SIG-M5 treated with dmso at 0.1 percent for 504 hours (cell line): ENCODE data around the gene PTX4.
"Not testable (repeated sequence)": the region's sequence is repeated elsewhere in the genome, so short reads cannot be mapped to it uniquely, and the experiment has no call there.

Experiments used
- DNase-seq: peaks from one replicate; lab custom pipeline; 2025; ENCODE audit not compliant: unreplicated experiment; lab: John Stamatoyannopoulos, UW

PTX4 gene

GRCh38 chr16:1445518-1446203 lies 43.1 kb downstream of the PTX4 start:
- DNase-seq: no peak

GRCh38 chr16:1444730-1445517 lies 43.8 kb downstream of the PTX4 start:
- no peak for DNase-seq

DNA sequence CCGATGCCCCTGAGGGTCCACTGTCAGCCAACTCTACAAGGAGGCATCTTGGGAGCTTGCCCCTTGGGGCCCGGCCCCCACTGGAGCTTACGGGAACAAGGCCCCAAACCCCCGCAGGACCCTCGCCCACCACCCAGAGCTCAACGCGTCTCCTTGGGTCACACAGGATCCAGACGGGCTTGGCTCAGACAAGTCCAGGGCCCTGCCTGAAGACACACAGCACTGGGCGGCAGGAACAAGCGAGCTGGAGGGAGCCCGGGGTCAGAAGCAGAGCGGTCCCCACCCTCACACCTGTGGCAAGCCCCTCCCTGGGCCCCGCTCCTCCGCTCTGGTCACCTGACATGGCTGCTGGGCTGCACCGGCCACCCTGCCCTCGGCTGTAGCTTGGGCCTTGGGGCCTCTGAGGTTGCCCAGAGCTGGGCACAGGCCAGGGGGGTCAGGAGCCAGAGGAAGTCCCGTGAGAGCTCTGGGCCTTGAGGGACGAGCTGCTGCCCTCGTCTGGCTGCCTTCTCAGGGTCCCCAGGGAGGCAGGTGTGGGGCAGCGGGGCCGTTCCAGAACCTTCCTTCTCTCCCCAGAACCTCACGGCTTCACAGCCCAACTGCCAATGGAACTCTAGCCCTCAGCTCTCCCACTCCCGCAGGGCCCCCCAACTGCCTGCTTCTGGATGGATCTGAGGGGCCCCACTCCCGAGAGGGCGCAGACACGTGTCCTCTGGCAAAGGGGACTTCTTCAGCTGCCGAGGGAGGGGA lies 44.6 kb downstream of the PTX4 start, which contains the start of gene CCDC154:
TSS of gene CCDC154 (minus strand) at position 577 of the 750 bp plus-strand sequence. CDS start at position 343, 234 bp downstream.
- DNase-seq: no peak

- no peak for DNase-seq
Measured at GRCh38 chr16:1443403-1443973, 45.3 kb downstream of the PTX4 start.

DNA sequence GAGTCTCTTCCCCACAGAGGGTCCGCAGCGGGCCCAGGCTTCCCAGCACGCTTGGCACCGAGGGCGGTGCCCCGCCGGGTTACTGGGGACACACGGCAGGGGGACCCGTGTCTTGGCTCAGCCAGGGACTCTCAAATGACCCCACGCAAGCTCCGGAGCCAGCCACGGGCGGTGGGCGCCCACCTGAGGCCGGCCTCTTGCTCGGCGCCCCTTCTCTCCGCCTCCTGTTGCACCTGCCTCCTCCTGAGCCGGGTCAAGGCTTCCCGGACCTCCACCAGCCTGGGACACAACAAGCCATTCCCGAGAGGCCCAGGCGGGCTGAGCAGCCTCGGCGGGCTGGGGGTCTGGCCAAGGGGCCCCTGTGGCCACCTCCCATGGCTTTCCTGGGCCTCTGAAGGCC lies 46.0 kb downstream of the PTX4 start:
- no peak for DNase-seq

DNA sequence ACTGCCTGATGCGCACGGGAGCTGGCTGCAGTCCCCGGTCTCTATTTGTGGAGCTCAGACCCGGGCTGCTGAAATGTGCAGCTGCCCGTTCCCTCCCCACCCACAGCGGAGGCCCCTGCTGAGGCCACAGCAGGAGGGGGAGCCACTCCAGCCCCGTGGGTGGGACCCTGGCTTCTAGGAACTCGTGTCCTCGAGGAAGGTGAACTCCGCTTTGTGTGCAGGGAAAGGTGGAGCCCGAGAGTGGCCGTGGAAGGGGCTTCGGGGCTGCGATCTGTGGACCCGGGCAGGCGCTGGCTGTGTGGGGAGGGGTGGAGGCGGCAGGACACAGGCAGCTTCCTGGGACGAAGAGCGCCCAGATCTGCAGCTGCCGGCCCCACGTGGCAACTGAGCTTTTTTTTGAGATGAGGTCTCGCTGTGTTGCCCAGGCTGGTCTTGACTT lies 47.3 kb downstream of the PTX4 start:
- no peak for DNase-seq

- not testable (repeated sequence) for DNase-seq
Measured at GRCh38 chr16:1439699-1440074, 49.1 kb downstream of the PTX4 start.

GRCh38 chr16:1439058-1439698 lies 49.6 kb downstream of the PTX4 start:
- DNase-seq: no peak

DNA sequence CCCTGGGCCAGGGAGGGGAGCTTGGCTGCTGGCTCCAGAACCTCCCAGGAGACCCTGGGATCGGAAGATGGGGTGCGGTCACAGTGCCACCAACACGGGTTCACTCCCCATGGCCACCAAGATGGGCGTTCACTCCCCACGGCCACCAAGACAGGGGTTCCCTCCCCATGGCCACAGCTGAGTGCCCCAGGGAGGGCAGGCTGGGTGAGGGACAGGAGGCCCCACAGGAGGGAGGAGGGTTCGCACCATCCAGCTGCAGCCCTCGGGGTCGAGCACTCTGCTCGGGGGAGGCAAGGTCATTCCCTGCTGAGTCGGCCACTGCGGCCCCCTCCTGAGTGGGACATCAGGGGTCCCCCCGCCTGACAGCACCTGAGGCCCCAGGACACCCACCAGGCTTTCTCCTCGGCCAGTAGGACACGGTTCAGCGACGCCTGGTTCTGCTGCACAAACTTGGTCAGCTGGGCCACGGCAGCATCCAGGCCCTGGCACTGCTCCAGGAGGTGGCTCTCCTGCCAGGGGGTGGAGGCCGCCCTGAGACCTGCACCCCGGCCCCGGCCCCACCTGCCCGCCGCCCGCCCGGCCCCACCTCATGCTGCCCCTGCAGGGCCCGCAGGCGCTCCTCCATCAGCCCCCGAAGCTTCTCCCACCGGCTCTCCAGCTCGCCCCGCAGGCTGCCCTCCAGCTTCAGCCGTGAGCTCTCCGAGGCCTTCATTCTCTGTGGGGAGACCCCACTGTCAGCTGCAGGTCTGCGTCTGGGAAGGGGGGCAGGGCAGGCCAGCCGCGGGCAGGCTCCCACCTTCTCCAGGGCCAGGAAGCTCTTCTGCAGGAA lies 50.3 kb downstream of the PTX4 start:
- DNase-seq: no peak

DNA sequence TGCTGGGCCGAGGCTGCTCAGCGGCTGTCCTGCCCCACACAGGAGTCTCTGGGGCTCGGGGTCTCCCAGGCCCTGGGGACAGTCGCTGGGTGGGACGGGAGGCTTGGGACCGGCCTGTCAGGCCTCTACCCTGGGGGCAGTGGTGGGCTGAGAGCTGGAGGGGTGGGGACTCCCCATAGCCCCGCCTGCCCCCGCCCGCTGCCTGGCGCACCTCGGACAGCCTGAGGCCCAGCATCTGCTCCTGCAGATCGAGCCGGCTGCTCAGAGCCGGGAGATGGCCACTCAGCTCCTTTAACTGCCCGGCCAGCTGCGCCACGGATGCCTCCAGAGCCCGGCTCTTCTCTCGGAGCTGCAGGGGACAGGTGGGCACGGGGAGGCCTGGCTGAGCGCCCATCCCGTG lies 51.1 kb downstream of the PTX4 start:
- DNase-seq: no peak

DNA sequence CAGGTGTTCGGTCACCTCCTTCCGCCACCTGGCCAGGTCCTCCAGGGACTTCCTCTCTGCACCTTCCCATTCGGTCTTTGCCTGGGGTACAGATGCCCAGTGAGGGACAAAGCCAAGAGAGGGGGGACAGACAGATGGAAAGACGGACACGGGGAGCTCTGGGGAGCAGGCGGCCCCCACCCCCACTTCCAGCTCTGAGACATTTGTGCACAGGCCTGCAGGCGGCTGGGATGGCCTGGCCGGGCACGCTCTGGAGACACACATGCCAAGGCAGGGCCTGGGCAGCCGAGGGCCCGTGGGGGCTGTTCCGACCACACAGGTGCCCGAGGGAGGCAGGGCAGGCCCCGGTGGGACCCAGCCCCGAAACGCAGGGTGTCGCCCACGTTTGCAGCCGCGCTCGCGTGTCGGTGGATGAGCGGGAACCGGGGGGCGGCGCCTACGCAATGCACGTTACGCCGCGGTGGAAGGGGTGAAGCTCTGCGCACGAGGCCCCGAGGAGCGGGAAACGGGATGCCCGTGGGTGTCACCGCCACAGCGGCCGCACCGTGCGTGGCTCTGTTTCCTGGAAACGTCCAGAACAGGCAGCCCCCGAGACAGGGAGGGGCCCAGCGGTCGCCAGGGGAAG lies 51.9 kb downstream of the PTX4 start:
- DNase-seq: no peak

GRCh38 chr16:1435921-1436697 lies 52.6 kb downstream of the PTX4 start:
- no peak for DNase-seq
